HEK293 (cell line): ENCODE results near the gene ZCCHC24.

Experiments
- CTCF ChIA-PET: fragments of 350-600 bp; formaldehyde crosslinking; extraction: SDS; loops from one replicate; lab custom pipeline; 2021; ENCODE audit warnings: antibody characterized with exemption; lab: Yijun Ruan, JAX
- POLR2A ChIA-PET: fragments of 300-600 bp; formaldehyde crosslinking; extraction: SDS; loops from one replicate; lab custom pipeline; 2020; ENCODE audit warnings: antibody characterized with exemption, inconsistent platforms; lab: Yijun Ruan, JAX
- H3K27ac ChIP-seq: fragments of 200-500 bp; sonication (Bioruptor generic); 2 replicates; pipeline ENCODE4 v1.5.1; 2014; ENCODE audit warnings: low read depth, low read length, control low read depth, inconsistent platforms; ENCODE audit errors: extremely low read depth
- H3K36me3 ChIP-seq, 2 experiments: fragments of 200-500 bp in 1 of 2; sonication (Bioruptor generic) in 1 of 2; 1 replicate in 1 of 2; 2 replicates in 1 of 2; pipeline ENCODE4 v1.5.1; 2014 to 2017; ENCODE audit warnings: inconsistent platforms in 2 of 2, low read length in 2 of 2; ENCODE audit not compliant: control insufficient read depth in 2 of 2, insufficient read depth in 1 of 2
- H3K4me1 ChIP-seq: fragments of 200-500 bp; sonication (Bioruptor generic); 2 replicates; pipeline ENCODE4 v1.5.1; 2014; ENCODE audit warnings: mild to moderate bottlenecking, low read length, inconsistent platforms; ENCODE audit not compliant: control insufficient read depth, insufficient read depth
- H3K4me3 ChIP-seq: 2 replicates; pipeline ENCODE4 v1.5.1; 2011; ENCODE audit warnings: low read depth, mild to moderate bottlenecking, control low read depth, low read length, moderate library complexity
- H3K9me3 ChIP-seq: fragments of 200-500 bp; sonication (Bioruptor generic); 2 replicates; pipeline ENCODE4 v1.5.1; 2014; ENCODE audit warnings: low read depth, low read length, inconsistent platforms; ENCODE audit not compliant: control insufficient read depth, insufficient read depth
- KLF9 ChIP-seq: fragments of 450-650 bp; formaldehyde crosslinking; IDR thresholded peaks from 2 replicates; pipeline ENCODE4 v1.5.1; 2016; ENCODE audit warnings: missing biosample characterization, missing genetic modification characterization, low read depth
- REPIN1 ChIP-seq: fragments of 450-650 bp; formaldehyde crosslinking; IDR thresholded peaks from 2 replicates; pipeline ENCODE4 v1.5.1; 2017; ENCODE audit warnings: missing biosample characterization, missing genetic modification characterization, low read depth
- SP7 ChIP-seq: fragments of 450-650 bp; formaldehyde crosslinking; IDR thresholded peaks from 2 replicates; pipeline ENCODE4 v1.5.1; 2016; ENCODE audit warnings: missing biosample characterization, missing genetic modification characterization
- TRIM28 ChIP-seq: IDR thresholded peaks from 2 replicates; pipeline ENCODE4 v1.6.1; 2011; ENCODE audit warnings: low read length, control low read depth, borderline replicate concordance
- WT1 ChIP-seq: fragments of 450-650 bp; formaldehyde crosslinking; IDR thresholded peaks from 2 replicates; pipeline ENCODE4 v1.5.1; 2016; ENCODE audit warnings: missing biosample characterization, missing genetic modification characterization
- ZBTB44 ChIP-seq: fragments of 450-650 bp; IDR thresholded peaks from 2 replicates; pipeline ENCODE4 v1.5.1; 2018; ENCODE audit warnings: missing biosample characterization, mild to moderate bottlenecking, missing genetic modification characterization
- ZEB2 ChIP-seq: fragments of 450-650 bp; formaldehyde crosslinking; IDR thresholded peaks from 2 replicates; pipeline ENCODE4 v1.5.1; 2016; ENCODE audit warnings: missing biosample characterization, missing genetic modification characterization
- ZFHX2 ChIP-seq: fragments of 450-650 bp; formaldehyde crosslinking; conservative IDR thresholded peaks from 2 replicates; pipeline ENCODE4 v1.5.1; 2016; ENCODE audit warnings: missing biosample characterization, missing genetic modification characterization
- ZIC2 ChIP-seq: fragments of 450-650 bp; formaldehyde crosslinking; IDR thresholded peaks from 2 replicates; pipeline ENCODE4 v1.5.1; 2016; ENCODE audit warnings: missing biosample characterization, missing genetic modification characterization
- ZNF341 ChIP-seq: fragments of 450-650 bp; formaldehyde crosslinking; IDR thresholded peaks from 2 replicates; pipeline ENCODE4; 2016; ENCODE audit warnings: low read depth, missing biosample characterization, missing genetic modification characterization
- ZNF362 ChIP-seq: fragments of 450-650 bp; formaldehyde crosslinking; IDR thresholded peaks from 2 replicates; pipeline ENCODE4 v1.5.1; 2016; ENCODE audit warnings: missing biosample characterization, missing genetic modification characterization
- ZNF416 ChIP-seq: fragments of 450-650 bp; formaldehyde crosslinking; IDR thresholded peaks from 2 replicates; pipeline ENCODE4 v1.5.1; 2016; ENCODE audit warnings: missing biosample characterization, missing genetic modification characterization
- ZNF548 ChIP-seq: fragments of 450-650 bp; formaldehyde crosslinking; IDR thresholded peaks from 2 replicates; pipeline ENCODE4 v1.5.1; 2016; ENCODE audit warnings: missing biosample characterization, missing genetic modification characterization
- ZNF596 ChIP-seq: fragments of 450-650 bp; IDR thresholded peaks from 2 replicates; pipeline ENCODE4 v1.5.0; 2018; ENCODE audit warnings: missing biosample characterization, mild to moderate bottlenecking, missing genetic modification characterization, moderate library complexity
- ZNF610 ChIP-seq: fragments of 450-650 bp; formaldehyde crosslinking; IDR thresholded peaks from 2 replicates; pipeline ENCODE4 v1.5.1; 2016; ENCODE audit warnings: missing biosample characterization, missing genetic modification characterization, borderline replicate concordance
- ZNF768 ChIP-seq: fragments of 450-650 bp; formaldehyde crosslinking; IDR thresholded peaks from 2 replicates; pipeline ENCODE4 v1.5.1; 2018; ENCODE audit warnings: missing biosample characterization, mild to moderate bottlenecking, missing genetic modification characterization
- TF ChIP-seq, protein P1 (sequence below): fragments of 450-650 bp; formaldehyde crosslinking; IDR thresholded peaks from 2 replicates; pipeline ENCODE4 v1.5.1; 2017; ENCODE audit warnings: missing biosample characterization, missing genetic modification characterization
- TF ChIP-seq, protein P2 (sequence below): fragments of 450-650 bp; formaldehyde crosslinking; IDR thresholded peaks from 2 replicates; pipeline ENCODE4 v1.5.1; 2016; ENCODE audit warnings: missing biosample characterization, missing genetic modification characterization, borderline replicate concordance

ZCCHC24 gene

GRCh38 chr10:79405221-79405994 lies 40.0 kb downstream of the ZCCHC24 start (continued):
- TF ChIP-seq, protein P1, sequence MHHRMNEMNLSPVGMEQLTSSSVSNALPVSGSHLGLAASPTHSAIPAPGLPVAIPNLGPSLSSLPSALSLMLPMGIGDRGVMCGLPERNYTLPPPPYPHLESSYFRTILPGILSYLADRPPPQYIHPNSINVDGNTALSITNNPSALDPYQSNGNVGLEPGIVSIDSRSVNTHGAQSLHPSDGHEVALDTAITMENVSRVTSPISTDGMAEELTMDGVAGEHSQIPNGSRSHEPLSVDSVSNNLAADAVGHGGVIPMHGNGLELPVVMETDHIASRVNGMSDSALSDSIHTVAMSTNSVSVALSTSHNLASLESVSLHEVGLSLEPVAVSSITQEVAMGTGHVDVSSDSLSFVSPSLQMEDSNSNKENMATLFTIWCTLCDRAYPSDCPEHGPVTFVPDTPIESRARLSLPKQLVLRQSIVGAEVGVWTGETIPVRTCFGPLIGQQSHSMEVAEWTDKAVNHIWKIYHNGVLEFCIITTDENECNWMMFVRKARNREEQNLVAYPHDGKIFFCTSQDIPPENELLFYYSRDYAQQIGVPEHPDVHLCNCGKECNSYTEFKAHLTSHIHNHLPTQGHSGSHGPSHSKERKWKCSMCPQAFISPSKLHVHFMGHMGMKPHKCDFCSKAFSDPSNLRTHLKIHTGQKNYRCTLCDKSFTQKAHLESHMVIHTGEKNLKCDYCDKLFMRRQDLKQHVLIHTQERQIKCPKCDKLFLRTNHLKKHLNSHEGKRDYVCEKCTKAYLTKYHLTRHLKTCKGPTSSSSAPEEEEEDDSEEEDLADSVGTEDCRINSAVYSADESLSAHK (tag by site-specific recombination) = 0 out of 2 replicates have a peak, but pooled peaks have one; percentile 26
- TF ChIP-seq TRIM28 = peak; percentile 83; the same call in 1 of the 2 replicates
- 0 out of 2 replicates have a peak, but pooled peaks have one; percentile 6 for TF ChIP-seq ZNF341 (tag by site-specific recombination)
- 0 out of 2 replicates have a peak, but pooled peaks have one; percentile 9 for TF ChIP-seq WT1 (tag by site-specific recombination)
- TF ChIP-seq ZNF596 (tag by site-specific recombination) = peak; percentile 8; the same call in 1 of the 2 replicates
- peak; percentile 85 for TF ChIP-seq ZNF610 (tag by site-specific recombination)
- TF ChIP-seq KLF9 (tag by site-specific recombination) = peak; percentile 49; the same call in 1 of the 2 replicates
- peak; percentile 59; the same call in 1 of the 2 replicates for TF ChIP-seq SP7 (tag by site-specific recombination)
- TF ChIP-seq ZIC2 = peak; percentile 74
- peak; percentile 52 for TF ChIP-seq ZEB2 (tag by site-specific recombination)
- peak; percentile 55; the same call in 1 of the 2 replicates for TF ChIP-seq ZBTB44 (tag by site-specific recombination)
- no peak for TF ChIP-seq ZNF768 (tag by site-specific recombination)
- TF ChIP-seq REPIN1 (tag by site-specific recombination) = no peak
- TF ChIP-seq ZNF416 (tag by site-specific recombination) = no peak

DNA sequence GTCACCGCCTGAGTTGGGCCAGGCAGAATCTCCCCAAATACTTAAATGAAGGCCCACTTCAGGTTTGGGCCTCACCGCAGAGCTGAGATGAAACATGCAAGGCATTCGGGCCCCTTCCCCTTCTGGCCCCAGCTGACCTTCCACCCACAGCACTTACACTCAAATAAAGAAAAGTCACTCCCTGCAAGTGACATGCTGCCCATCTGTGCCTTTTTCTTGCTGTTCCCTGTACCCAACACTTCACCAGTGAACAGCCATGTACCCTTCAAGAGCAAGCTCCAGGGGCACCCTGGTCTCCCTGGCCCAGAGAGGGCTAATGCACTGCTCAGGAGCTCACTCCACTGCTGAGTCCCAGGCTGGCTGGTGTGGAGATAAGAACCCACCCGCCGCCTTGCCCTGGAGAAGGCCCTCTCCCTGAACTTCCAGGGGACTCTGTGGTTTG lies 40.7 kb downstream of the ZCCHC24 start:
- ChIA-PET POLR2A (no interaction called here), CTCF (interaction anchor here (0.6 to 1.9 kb wide), 5 partner anchors 12 to 71 kb away, joined by 4 to 5 read pairs (median 5); no protein-coding TSS in a partner anchor)
- peak overlapping the region; percentile 21; the same call in 1 of the 2 replicates for H3K27ac ChIP-seq
- peaks cover 20% of the 10 kb centered on the region for H3K4me1 ChIP-seq
- no peaks in the 10 kb centered on the region for H3K9me3 ChIP-seq
- no peak overlapping the region for H3K4me3 ChIP-seq
- H3K36me3 ChIP-seq = no peaks in the 10 kb centered on the region
- TF ChIP-seq ZNF548 = no peak
- TF ChIP-seq, protein P2, sequence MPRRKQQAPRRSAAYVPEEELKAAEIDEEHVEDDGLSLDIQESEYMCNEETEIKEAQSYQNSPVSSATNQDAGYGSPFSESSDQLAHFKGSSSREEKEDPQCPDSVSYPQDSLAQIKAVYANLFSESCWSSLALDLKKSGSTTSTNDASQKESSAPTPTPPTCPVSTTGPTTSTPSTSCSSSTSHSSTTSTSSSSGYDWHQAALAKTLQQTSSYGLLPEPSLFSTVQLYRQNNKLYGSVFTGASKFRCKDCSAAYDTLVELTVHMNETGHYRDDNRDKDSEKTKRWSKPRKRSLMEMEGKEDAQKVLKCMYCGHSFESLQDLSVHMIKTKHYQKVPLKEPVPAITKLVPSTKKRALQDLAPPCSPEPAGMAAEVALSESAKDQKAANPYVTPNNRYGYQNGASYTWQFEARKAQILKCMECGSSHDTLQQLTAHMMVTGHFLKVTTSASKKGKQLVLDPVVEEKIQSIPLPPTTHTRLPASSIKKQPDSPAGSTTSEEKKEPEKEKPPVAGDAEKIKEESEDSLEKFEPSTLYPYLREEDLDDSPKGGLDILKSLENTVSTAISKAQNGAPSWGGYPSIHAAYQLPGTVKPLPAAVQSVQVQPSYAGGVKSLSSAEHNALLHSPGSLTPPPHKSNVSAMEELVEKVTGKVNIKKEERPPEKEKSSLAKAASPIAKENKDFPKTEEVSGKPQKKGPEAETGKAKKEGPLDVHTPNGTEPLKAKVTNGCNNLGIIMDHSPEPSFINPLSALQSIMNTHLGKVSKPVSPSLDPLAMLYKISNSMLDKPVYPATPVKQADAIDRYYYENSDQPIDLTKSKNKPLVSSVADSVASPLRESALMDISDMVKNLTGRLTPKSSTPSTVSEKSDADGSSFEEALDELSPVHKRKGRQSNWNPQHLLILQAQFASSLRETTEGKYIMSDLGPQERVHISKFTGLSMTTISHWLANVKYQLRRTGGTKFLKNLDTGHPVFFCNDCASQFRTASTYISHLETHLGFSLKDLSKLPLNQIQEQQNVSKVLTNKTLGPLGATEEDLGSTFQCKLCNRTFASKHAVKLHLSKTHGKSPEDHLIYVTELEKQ = no peak
- TF ChIP-seq ZNF341 (tag by site-specific recombination) = peak; percentile 63
- 0 out of 2 replicates have a peak, but pooled peaks have one; percentile 2 for TF ChIP-seq ZFHX2
- no peak for TF ChIP-seq ZNF362 (tag by site-specific recombination)
